Fibroblast of the conjunctiva (primary cell): ENCODE data around the gene LIN28B.
"Not testable (repeated sequence)": the region's sequence is repeated elsewhere in the genome, so short reads cannot be mapped to it uniquely, and the experiment has no call there.

Experiments used
- DNase-seq: peaks from one replicate; pipeline ENCODE4 v3.0.0-alpha.2; 2010; ENCODE audit warnings: low read depth

The LIN28B gene

DNA sequence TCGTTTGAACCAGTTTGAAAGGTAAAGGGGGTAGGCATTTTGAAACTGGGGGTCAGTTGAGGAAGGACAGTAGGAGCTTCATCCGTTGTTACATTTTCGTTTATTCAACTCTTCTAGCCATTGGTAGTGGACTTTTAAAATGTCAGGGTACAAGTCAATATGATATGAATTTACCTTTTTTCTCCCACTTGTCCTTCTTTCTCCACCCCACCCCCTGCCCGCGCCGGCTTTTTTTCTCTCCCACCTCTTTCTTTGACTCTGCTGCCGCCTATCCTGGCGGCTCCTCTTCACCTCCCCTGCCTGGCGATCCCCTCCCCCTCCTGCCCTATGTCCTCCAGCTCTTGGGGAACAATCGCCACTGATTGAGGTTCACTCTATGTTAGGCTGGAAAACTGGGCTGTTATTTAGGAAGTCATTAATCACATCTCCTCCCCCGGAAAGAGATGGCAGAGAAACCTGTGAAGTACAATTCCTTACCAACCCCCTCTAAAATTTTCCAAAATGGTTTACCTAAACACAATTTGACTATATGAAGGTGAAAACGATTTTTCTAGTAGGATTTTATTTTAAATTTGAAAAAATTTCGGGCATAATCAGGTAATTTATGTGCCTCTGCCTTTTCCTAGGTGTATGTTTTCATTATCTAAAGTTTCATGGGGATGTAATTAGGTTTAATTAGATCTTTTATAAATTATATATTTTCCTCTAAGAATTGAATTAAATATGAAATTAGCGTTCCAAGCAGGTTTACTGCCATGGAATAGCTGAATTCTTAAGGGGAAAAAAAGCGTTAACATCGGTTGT lies 778 bp upstream of the LIN28B start:
- no peak for DNase-seq

DNA sequence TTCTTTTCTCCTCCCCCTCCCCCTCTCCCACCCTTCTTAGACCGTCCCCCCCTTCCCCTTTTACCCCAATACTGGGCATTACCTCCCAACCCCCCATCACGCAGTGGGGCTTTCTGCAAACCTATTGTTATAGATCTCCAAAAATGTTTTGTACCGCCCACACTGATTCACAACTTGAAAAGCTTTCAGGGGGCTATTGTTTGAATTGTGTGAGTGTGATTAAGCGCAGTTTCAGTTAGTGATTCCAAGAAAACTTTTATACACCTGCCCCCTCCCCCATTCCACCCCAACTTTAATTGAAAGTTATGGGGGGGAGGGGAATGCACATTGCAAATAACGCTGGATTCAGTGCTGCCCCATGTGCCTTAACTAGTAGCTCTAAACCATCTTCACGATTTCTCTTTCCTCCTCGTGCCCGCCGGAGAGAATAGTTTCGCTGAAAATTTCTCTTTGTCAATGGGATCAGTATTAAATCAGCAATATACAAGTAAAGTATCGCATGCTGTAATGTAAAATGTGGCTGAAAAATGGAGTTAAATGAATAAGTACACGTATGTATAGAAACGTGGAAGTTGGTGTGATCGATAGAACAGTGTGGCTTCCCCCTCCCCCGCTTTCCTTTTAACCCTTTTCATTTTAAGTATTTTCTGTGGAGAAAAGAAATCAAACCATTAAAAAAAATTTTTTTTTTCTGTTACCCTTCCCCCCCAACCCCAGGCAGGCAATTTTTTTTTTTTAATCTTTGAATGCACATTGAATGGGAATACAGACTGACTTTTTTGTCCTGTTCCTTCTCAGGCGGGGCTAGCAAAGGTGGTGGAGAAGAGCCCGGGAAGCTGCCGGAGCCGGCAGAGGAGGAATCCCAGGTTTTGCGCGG lies 632 bp downstream of the LIN28B start:
- no peak for DNase-seq

DNA sequence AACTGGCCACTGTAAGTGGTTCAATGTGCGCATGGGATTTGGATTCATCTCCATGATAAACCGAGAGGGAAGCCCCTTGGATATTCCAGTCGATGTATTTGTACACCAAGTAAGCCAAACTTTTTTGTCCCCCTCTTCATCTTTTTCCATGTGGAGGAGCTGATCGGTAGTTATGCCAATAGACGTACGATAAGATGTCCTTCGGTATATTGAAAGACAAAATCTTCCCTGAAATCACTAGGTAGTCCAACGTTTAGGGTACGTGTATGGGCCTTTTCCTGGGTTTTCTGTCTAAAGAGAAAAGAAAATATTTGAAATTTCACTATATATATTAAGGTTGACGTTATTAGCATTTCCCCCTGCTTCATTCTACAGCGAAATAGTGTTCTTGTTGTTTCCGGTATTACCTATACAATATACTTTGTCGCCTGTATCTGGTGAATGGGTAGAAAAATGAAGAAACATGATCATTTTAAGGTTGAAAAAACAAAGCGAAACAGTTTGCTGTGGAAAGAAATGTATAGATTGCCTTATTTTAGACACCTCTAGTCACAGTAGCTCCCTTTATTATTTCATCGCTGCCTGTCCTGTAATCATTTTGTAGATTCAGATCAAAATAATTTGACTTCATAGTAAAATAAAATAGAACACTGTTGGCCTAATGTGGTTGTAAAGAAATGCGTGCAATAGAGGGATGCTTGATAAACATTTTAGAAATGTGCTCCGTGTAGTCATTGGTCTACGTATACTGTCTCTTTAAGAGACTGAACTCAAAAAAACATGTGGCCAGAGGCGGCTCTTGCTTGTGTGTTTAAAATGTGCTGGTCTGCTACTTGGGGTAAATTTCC lies 1.5 kb downstream of the LIN28B start:
- DNase-seq: no peak

DNA sequence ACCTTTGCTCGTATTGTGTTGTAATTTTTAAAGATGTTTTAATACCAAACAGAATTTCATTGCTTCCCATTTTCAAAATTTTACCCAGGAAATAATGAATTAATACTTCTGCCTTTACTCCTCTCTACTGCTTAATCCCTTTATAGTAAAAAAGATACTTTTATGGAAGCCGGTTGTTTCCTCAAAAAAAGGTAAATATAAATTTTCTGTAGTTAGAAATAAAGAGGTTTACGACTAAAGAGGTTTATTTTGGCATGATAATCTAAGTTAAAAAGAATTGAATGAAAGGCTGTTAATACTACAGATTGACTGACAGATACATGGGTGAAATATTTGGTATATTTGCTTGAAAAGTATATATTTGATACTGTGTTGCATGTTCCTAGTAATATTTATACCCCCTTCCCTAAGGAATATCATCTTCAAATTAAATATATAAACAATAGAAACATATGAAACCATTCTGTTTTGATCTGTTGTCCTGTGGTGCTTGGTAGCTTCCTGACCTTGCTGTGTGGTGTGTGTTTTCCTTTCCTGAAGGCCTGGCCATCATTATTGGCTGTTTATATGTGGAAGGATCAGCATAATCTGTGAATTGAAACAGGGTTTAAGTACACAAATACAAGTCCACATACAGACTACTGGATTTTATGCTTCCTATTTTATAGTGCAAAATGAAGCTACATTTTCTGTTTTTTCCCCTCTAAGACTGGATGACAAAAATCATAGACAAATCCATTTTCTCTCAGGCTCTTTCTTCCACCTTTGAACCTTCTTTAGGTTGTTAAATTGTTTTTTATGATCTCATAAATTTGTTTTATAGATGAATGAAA lies 2.3 kb downstream of the LIN28B start:
- no peak for DNase-seq

DNA sequence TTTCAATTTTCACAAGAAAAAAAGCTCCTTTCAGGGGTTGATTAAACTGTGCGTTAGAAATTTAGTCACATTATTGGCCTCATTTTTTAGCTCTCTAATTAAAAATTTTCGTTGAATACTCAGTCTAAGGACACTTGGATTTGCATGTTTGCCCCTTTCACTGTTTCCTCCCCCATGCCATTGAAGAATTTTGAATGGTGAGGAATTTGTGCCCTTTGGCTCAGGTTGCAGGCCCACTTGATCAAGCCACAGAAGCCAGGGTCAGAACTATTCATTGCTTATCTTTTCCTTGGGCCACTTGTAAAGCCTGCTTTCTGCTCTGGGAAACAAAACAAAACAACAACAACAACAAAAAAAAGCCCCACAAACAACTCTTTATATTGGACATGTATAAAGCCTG lies 12.2 kb downstream of the LIN28B start:
- DNase-seq: no peak

DNA sequence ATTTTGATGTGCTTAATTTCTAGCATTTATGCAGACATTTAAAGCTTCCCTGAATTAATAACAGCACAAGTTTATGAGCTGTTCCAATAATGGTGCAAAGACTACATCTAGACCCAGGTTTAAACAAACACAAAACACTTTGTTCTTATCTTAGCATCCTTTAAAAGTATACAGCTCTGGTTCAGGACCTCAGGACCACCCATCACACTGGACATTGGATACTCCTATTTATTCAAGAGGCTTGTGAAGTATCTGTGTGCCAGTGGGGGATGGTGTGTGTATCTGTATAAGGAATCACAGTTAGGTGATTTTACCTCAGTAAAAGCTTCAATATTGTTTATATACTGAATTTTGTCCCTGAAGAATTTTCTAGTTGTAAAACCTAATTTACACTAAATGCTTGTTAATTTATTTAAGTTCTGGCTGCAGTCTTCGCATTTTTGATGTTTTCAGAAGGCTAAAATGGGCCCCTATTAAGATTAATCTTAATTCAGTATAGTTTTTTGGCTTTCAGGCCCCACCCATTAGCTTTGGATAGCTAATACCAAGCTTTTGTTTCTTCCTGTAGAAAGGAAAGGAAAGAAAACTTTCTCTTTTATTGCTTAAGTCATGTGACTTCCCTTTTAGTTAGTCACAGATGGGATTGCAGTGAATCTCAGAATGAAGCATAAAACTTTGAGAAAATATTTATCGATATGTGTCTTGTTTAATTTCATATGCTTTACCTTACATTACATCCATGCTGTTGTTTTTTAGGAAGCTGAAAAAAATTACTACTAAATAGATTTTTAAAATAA lies 13.1 kb downstream of the LIN28B start:
- no peak for DNase-seq

DNA sequence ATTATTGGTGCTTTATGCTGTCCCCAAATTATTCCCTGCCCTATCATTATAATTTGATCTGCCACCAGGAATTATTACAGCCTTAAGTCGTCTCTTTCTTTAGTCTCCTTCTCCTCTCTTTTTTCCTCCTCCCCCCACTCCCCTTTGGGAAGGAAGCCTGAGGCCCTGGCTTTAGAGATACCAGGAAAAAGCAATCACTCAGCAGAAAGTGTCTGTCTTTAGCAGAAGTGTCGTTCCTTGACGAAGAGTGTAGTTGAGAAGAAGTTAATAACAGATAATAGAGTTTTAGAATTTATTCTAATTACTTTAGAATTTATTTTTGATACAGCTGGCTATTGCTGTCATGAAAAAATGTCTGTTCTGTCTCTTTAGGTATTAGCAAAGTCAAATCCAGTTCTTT lies 16.5 kb downstream of the LIN28B start:
- no peak for DNase-seq

DNA sequence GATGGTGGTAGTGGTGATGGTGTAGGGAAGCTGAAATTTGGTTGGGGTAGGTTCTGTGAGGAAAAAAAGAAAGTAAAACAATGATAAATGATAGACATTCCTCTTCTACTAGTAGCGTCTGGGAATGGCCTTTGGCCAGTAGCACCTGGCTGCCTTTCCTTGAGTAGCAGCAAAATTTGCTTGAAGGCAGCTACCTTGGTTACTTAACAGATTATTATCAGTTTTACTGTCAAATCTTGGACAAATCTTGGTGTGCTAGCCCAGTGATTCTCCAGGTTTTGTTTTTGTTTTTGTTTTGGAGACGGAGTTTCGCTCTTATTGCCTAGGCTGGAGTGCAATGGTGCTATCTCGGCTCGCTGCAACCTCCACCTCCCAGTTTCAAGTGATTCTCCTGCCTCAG lies 26.4 kb downstream of the LIN28B start:
- DNase-seq: no peak

DNA sequence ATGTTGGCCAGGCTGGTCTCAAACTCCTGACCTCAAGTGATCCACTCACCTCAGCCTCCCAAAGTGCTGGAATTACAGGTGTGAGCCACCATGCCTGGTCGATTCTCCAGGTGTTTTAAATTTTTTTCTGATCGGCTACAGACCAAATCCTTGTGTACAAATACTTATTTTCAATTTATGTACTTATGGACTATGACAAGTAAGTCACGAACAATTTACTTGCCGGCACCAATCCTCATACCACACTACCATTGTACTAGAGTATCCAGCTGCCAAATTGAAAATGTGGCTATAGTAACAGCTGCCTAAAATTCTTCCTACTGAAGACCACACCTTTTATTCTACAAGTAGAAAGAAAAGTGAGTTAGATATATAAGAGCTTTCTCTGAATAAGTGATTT lies 26.9 kb downstream of the LIN28B start:
- no peak for DNase-seq

DNA sequence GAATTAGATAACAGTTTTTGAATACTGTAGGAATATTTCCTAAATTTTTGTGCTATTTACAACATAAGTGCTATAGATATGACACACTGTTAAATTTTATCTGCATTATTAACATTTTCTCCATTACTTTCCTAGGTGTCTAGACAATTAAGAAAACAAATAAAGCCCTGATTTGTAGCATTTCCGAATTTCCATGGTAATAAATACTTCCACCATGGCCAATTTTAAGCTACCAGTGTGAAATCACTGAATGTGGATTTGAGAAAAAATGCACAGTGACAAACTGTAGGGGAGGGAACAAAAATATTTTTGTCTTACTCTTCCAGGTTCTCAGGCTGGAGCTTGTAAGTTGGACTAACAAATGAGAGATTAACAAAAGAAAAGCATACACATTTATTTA lies 27.9 kb downstream of the LIN28B start:
- DNase-seq: no peak

DNA sequence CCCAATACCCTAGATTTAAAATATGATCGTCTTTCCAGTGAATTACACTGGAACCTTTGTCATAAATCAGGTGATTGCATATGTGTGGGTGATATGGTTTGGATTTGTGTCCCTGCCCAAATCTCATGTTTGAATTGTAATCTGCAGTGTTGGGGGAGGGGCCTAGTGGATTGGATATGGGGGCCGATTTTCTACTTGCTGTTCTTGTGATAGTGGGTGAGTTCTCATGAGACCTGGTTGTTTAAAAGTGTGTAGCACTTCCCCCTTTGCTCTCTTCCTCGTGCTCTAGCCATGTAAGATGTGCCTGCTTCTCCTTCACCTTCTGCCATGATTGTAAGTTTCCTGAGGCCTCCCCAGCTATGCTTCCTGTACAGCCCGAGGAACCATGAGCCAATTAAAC lies 29.0 kb downstream of the LIN28B start:
- not testable (repeated sequence) for DNase-seq

DNA sequence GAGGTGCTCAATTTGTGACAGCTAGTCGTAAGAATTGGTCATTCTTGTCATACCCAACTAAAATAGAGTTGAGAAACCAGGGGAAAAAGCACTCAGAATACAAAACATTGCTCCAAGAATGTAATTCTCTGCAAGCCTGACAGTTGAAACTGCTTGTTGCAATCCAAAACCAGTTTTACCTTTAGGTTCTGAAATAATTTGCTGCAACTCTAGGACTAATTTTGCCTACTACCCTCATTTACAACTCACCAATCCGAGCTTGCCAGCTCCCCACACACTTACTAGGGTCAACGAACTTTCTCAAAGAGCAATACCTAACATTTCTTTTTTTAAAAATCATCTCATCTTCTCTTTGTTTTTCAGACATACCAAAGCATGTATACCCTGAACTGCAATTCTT lies 29.7 kb downstream of the LIN28B start:
- no peak for DNase-seq

DNA sequence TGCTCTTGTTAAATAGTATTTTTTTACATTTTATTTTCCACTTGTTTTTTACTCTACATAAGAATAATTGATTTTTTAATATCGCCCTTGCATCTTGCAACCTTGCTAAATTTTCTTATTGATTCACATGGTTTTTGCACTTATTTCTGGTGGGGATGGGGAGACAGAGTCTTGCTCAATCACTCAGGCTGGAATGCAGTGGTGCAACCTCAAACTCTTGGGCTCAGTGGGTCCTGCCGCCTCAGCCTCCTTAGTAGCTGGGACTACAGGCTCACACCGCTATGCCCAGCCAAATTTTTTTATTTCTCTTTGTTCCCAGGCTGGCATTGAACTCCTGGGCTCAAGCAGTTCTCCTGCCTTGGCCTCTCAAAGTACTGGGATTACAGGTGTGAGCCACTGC lies 30.3 kb downstream of the LIN28B start:
- DNase-seq: no peak

DNA sequence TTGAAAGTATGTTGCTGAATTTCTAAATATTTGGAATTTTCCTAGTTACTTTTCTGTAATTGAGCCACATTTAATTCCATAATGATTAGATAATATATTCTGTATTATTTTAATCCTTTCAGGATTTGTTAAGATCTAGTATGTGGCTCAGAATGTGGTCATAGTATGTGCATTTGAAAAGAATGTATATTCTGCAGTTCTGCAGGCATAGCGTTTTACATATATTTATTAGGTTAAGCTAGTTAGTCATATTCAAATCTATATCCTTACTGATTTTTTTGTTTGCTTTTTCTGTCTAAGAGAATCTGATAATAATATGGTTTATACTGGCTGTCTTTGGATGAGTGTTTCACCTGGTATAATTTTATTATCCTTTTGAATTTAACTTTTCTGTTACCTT lies 33.2 kb downstream of the LIN28B start:
- no peak for DNase-seq

DNA sequence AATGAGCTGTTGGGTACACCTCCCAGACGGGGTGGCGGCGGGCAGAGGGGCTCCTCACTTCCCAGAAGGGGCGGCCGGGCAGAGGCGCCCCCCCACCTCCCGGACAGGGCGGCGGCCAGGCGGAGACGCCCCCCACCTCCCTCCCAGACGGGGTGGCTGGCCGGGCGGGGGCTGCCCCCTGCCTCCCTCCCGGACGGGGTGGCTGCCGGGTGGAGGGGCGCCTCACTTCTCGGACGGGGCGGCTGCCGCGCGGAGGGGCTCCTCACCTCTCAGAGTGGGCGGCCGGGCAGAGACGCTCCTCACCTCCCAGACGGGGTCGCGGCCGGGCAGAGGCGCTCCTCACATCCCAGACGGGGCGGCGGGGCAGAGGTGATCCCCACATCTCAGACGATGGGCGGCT lies 34.2 kb downstream of the LIN28B start:
- DNase-seq: not testable (repeated sequence)

DNA sequence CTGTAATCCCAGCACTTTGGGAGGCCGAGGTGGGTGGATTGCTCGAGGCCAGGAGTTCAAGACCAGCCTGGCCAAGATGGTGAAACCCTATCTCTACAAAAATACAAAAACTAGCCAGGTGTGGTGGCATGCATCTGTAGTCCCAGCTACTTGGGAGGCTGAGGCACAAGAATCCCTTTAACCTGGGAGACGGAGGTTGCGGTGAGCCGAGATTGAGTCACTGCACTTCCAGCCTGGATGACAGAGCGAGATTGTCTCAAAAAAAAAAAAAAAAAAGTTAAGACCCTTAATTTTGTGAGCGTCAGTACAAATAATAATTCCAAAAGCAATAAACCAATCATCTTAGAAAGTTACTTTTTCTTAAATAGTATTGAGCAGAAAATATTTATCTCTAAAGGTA lies 36.7 kb downstream of the LIN28B start:
- DNase-seq: not testable (repeated sequence)

DNA sequence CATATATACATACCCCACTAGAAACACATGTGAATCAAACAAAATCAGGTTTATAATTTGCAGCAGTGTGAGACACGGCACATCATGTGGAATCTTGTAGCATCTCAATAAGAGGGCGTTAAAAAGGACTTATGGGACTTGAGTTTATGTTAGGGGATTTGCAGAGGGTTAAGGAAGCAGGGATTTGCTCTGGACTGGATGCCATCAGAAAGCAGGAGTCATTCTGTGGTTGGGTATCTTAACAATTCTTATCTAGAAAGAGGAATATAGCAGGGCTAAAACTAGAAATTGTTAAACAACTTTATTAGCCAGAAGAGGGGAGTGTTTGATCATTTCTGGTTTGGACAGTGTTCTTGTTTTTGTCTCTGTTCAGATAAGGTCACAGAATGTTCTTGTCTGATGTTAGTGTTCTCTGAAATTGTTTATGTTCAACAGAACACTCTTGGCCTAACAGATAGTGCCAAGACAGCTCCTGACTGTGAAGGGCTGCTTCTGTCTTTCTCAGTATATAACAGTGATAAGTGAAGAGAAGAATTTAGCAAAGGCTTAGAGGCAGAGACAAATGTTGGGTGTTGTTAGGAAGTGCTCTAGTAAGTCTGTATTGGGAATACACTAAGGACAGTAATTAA lies 39.2 kb downstream of the LIN28B start:
- peak; percentile 14 for DNase-seq

DNA sequence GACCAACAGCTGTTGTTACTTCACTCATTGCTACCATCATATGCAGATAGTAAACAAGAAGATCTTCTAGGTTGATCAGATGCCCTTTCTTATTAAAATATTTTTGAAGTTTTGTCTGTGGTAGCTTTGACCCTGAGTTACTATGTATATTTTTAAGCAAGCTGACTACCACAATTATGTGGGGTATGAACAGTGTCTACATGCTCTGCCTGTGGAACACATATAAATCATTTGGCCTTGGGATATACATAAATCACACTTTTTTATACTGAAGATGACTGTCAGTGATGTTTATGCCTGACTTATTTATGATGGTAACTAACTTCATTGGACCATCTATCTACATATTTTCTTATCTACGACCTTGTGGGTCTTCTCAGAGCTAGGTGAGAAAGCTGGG lies 44.2 kb downstream of the LIN28B start:
- no peak for DNase-seq

DNA sequence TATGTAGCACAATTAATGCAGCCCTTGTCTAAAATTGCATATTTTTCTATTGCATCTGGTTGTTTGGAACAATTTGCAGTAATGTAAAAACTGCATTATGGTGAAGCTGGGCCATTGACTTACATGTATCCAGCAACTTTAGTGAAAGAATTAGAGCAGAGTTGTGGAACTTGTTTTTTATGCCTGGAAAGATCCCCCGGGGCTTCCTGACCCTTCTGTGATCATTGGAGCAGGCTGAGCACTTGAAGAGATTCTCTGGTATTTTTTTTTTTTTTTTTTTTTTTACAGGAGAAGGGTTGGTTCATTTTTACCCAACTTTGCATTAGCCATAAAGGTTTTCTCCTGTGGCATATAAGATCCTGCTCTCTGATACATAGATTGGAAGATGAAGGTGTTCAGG lies 45.0 kb downstream of the LIN28B start:
- DNase-seq: no peak

DNA sequence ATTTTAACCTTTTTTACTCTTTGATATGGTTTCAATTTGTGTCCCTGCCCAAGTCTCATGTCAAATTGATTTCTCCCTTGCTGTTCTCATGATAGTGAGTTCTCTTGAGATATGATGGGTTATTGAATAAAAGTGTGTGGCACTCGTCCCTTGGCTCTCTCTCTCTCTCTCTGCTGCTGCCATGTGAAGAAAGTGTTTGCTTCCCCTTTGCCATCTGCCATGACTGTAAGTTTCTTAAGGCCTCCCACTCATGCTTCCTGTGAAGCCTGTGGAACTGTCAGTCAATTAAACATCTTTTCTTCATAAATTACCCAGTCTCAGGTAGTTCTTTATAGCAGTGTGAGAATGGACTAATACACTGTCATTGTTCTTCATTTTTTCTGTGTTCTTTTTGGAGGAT lies 48.5 kb downstream of the LIN28B start:
- DNase-seq: no peak
